Measurements from ENCODE around the gene TMEM167B. TPM values are rescaled to one million over a fixed set of nuclear protein-coding genes. Genes with fewer than 3 reads are reported as not detected.

TMEM167B gene
- total RNA-seq, 4 donors from 2014 or later: 24.8 to 52.3 (median 34.3) TPM

DNA sequence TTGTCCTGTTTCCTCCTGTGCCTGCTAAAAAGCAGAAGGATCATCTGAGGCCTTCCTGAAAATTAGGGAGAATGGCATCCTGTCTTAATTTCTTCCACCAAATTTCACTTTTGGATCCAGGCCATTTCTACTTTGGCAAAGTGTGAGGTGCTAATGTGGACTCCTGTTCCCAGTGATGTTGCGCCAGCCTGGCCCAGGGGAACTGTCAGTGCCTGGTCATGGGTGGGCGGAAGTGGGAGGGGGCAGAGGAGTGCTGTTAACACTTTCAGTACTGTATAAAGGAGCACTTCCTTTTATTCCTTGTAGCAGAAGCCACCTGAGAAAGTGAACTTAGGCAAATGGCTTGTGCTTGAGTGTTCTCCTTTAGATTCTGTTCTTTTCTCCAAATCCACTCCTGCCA, 43.3 kb downstream of the TMEM167B start:
- WGBS, 2 donors: 25 to 51% methylated on average over 2 of the region's 2 CpGs
- no peak for DNase-seq (ENCODE audit: low spot score in 2 of 2)
- no peak overlapping the region for H3K4me3 ChIP-seq (ENCODE audit: low read depth, poor library complexity, severe bottlenecking)
- intact Hi-C loops (cut with DNase I; ENCODE audit: low total_unique reads): no loop called here
- TF ChIP-seq, protein P1, sequence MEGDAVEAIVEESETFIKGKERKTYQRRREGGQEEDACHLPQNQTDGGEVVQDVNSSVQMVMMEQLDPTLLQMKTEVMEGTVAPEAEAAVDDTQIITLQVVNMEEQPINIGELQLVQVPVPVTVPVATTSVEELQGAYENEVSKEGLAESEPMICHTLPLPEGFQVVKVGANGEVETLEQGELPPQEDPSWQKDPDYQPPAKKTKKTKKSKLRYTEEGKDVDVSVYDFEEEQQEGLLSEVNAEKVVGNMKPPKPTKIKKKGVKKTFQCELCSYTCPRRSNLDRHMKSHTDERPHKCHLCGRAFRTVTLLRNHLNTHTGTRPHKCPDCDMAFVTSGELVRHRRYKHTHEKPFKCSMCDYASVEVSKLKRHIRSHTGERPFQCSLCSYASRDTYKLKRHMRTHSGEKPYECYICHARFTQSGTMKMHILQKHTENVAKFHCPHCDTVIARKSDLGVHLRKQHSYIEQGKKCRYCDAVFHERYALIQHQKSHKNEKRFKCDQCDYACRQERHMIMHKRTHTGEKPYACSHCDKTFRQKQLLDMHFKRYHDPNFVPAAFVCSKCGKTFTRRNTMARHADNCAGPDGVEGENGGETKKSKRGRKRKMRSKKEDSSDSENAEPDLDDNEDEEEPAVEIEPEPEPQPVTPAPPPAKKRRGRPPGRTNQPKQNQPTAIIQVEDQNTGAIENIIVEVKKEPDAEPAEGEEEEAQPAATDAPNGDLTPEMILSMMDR (IDR thresholded peaks at IDR 0.05): no peak
- no peak for TF ChIP-seq POLR2A (IDR thresholded peaks at IDR 0.05)

DNA sequence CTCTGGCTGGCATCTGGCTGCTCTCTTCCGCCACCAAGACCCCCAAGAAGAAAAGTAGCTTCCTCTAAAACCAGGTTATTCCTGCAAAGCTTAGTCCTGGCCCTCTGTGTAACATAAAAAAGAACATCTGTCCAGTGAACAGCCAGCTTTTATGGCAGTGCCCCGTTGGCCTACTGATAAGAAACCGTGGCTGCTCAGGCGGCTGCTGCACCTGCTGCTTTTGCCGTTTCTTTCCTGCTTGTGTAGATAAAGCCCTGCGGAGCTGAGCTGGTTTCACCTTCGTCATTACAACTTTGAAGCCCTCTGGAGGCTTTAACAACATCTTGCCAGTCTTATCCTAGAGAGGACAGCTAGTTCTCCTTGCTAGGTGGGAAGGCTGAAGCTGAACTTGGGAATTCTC, 43.9 kb downstream of the TMEM167B start:
- 59 to 71% methylated on average over 7 of the region's 7 CpGs for WGBS, 2 donors
- no peak for DNase-seq (ENCODE audit: low spot score in 2 of 2)
- H3K4me3 ChIP-seq (ENCODE audit: low read depth, poor library complexity, severe bottlenecking): no peak overlapping the region
- TF ChIP-seq POLR2A (IDR thresholded peaks at IDR 0.05): no peak
- TF ChIP-seq, protein P1 (IDR thresholded peaks at IDR 0.05): no peak
- intact Hi-C loops (cut with DNase I; ENCODE audit: low total_unique reads): no loop called here

DNA sequence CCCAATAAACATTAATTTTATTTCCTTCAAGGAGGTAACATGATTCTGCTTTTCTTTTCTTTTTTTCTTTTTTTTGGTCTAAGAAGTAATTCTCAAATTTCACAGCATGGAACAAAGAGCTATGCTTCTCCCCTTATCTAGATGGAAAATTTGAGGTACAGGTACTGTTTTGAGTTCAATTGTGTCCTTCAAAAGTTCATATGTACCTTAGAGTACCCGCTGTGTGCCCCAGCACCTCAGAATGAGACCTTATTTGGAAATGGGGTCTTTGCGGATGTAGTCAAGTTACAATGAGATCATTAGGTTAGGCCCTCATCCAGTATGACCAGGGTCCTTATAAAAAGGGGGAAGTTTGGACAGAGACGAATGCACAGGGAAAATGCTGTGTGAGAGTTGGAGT, 45.4 kb downstream of the TMEM167B start:
- 89 to 90% methylated on average over 3 of the region's 3 CpGs for WGBS, 2 donors
- no peak for TF ChIP-seq POLR2A (IDR thresholded peaks at IDR 0.05)
- TF ChIP-seq, protein P1 (IDR thresholded peaks at IDR 0.05): no peak
- intact Hi-C loops (cut with DNase I; ENCODE audit: low total_unique reads): no loop called here
- H3K4me3 ChIP-seq (ENCODE audit: low read depth, poor library complexity, severe bottlenecking): no peak overlapping the region
- DNase-seq (ENCODE audit: low spot score in 2 of 2): no peak

DNA sequence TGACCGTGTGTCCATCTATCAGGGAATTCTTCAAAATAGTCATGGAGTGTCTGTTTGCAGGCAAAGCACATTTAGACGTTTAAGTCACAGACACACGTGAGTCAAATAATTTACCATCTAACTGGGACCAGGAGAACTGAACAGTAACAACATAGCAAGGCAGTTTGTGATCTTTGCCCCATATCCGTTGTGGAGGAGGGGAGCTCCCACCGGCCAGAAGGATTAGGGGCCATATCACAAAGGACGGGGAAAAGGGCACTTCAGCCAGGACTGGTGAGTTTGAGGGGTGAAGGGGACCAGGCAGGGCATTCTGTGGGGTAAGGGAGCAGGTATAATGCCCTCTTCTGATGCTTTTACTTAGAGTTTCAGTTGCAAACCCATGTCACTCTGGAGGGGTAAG, 46.2 kb downstream of the TMEM167B start:
- no peak overlapping the region for H3K4me3 ChIP-seq (ENCODE audit: low read depth, poor library complexity, severe bottlenecking)
- intact Hi-C loops (cut with DNase I; ENCODE audit: low total_unique reads): no loop called here
- TF ChIP-seq, protein P1 (IDR thresholded peaks at IDR 0.05): no peak
- TF ChIP-seq POLR2A (IDR thresholded peaks at IDR 0.05): no peak
- WGBS, 2 donors: 86 to 89% methylated on average over 6 of the region's 6 CpGs
- no peak for DNase-seq (ENCODE audit: low spot score in 2 of 2)

DNA sequence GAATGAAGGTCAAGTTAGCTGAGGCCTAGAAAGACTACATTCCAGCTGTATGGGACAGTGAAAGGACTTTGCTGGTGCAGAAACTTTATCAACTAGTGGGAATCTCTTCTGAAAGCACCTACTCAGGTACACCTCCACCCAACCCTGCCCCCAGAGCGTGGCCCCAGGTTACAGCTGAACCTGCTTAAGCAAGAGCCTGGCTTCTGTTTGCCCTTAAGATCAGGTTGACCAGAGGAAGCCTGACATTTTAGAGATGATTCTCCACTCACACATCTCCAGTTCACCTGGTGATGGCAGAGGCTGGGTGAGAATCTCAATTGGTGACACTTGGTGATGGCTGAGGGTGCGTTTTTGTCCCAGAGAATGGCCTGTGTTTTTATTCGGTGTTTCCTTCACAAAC, 47.4 kb downstream of the TMEM167B start:
- 92 to 98% methylated on average over 3 of the region's 3 CpGs for WGBS, 2 donors

DNA sequence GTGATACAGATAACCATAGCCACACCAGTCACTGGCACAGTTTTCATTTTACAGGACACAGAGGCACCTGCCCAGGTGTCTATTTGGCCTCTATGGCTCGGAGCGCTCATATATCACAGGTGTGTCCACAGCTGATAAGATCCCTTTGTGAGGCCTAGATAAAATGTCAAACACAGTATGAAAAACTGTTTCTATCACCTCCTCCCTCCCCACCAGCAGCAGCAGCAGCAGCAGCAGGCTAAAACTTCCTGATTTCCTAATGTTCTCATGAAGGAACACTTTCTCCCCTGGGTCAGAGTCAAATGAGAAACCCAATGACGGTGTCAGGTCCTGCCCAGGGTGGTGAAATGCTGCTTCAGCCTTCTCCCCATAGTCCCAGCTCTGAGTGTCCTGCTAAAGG, 47.8 kb downstream of the TMEM167B start:
- no peak overlapping the region for H3K4me3 ChIP-seq (ENCODE audit: low read depth, poor library complexity, severe bottlenecking)
- TF ChIP-seq, protein P1 (IDR thresholded peaks at IDR 0.05): no peak
- no peak for TF ChIP-seq POLR2A (IDR thresholded peaks at IDR 0.05)
- DNase-seq (ENCODE audit: low spot score in 2 of 2): no peak
- intact Hi-C loops (cut with DNase I; ENCODE audit: low total_unique reads): no loop called here
- 79 to 88% methylated on average over 3 of the region's 3 CpGs for WGBS, 2 donors

More for the DNA sequence above, 47.4 kb downstream of the TMEM167B start:
- H3K4me3 ChIP-seq (ENCODE audit: low read depth, poor library complexity, severe bottlenecking): no peak overlapping the region
- intact Hi-C loops (cut with DNase I; ENCODE audit: low total_unique reads): no loop called here
- TF ChIP-seq, protein P1 (IDR thresholded peaks at IDR 0.05): no peak
- no peak for TF ChIP-seq POLR2A (IDR thresholded peaks at IDR 0.05)
- DNase-seq (ENCODE audit: low spot score in 2 of 2): no peak
